AML-193 (cell line): Measurements from ENCODE around the gene BSPRY.

ENCODE experiments used
- DNase-seq, 2 experiments: peaks; one replicate each; lab custom pipeline; 2025; lab: John Stamatoyannopoulos, UW

The BSPRY gene

DNA sequence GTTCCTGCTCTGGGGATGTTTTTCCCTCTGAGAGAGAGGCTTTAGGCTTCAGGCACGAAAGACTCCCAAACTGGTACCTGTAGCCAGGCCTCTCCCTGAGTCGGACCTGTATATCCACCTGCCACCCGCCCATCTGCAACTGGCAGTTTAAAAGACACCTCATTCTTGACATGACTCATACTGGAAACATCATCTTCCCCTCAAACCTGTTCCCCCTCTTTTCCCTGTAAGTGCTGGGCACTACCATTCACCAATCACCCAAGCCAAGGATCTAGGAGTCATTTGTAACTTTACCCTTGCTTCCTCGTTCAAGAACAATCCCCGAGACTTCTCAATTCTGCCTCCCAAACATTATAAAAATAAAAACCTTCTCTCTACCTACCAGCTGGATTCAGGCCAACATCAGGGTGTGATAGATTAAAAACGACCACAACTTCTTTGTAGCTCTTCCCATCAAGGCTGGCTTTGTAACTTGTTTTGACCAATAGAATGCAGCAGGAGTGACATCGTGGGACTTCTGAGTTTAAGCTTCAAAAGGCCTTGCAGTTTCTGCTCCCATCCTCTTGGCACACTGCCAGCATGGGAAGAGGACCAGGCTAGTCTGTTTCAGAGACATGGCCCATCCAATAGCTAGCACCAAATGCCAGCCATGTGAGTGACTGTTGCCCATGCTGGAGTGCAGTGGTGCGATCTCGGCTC lies 7.5 kb upstream of the BSPRY start:
- no peak for DNase-seq

DNA sequence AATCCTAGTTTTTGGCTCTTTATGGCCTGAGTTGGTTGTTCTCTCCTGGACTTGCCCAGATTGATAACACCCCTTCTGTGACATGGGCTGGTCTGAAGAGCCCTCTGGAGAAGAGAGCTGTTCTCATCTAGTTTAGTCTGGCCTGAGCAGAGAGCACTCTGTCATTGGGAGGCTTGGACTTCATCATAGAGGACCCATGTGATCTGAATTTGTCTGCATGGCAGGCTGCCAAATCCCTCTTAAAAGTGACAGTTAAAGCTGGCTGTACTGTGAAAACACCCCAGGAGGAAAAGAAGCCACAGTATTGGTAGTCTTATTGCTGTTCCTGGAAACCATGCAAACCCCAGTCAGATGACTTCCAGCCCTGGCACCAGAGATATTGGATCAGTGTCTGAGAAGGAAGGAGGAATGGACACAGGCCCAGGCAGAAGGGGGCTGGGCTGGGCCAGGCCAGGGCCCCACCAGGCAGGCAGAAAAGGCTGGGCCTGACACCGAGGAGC lies 5.6 kb upstream of the BSPRY start:
- peak; percentile 67 to 68 for DNase-seq

DNA sequence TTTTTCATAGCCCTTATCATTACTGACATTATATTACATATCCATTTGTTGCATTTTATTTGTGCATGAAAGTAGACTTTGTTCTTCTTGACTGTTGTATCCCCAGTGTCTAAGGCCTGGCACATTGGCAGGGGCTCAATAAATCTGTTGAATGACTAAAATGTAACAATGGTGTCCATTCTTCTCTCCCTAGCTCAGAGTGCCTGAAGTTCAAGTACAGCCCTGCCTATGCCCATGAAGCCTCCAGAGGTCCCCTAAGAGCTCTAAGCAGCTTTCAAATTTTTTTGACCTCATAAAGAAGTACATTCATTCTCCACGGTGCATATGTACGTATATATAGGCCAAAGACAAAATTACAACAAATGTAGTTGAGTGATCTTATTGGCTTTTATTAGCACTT lies 4.2 kb upstream of the BSPRY start:
- no peak for DNase-seq

DNA sequence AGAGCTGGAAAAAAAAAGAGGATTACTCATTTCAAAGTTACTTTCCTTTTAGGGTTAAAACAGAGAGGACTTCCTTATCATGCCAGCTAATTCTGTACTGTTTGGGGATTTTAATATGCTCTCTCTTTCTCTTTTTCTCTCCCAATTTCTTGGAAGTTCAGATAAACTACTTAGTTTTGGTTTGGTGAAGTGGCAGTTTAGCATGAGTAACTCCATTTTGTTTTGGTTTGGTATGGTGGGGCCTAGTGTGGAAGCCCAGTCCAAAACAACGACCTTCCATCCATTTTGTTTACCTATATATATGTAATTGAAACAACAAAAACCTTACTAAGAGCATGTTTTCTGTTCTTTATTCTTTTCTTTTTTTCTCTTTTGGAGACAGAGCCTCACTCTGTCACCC lies 3.7 kb upstream of the BSPRY start:
- DNase-seq: no peak

DNA sequence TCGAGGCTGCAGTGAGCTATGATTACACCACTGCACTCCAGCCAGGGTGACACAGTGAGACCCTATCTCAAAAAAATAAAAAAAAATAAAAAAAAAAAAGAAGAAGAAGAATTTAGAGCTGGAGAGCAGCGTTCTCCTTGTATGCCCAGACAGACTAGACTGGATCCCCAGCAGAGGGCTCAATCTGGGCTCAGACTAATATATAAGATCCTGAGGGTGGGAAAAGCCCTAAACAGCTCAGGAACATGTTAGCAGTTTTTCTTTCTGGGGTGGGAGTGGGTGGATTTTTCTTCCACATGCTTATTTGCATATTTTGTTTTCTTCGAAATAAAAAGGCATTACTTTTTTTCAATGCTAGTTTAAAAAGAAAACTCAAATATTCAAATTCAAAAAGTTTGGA lies 904 bp upstream of the BSPRY start:
- no peak for DNase-seq

DNA sequence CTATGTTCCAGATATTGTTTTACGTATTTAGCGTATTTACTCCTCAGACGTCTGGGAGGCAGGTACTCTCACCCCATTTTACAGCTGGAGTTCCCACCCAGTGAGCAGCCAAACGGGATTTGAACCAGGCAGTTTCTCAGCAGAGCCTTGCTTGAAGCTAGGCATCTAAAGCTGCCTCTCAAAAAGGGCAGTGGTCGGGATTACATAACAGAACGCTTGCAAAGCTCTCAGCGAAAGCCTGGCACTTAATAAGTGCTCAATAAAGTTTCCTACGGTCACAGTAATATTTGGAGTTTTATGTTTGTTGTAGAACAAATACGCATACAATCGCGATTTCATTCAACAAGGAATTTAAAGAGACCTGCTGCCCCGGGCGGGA lies 286 bp upstream of the BSPRY start:
- DNase-seq: peak in 1 of 2 experiments; percentile 10

DNA sequence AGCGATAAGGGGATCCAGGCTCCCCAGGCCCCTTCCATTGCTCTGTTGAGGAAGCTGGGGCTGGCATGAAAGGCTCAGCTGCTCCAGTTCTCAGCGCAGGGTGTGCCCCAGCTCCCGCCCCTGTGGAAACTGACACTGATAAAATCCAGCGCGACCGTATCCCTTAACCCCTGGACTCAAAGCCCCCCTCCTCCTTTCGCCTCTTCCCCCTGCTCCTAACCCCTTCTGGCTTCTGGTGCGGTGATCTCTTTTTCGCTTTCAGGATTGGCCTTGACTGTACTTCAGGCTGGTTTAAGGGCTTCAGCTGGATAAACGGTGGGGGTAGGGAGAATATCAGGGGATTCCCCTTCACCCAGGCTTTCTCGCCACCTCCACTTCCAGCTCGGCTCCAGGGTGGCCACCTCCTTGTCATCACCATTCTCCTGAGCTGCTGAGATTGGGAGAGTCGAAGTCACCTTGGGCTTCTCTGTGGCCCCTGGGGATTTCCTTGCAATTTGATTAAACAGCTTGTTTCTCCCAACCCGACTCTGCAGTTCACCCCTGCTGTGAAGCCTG lies 843 bp downstream of the BSPRY start:
- DNase-seq: no peak

DNA sequence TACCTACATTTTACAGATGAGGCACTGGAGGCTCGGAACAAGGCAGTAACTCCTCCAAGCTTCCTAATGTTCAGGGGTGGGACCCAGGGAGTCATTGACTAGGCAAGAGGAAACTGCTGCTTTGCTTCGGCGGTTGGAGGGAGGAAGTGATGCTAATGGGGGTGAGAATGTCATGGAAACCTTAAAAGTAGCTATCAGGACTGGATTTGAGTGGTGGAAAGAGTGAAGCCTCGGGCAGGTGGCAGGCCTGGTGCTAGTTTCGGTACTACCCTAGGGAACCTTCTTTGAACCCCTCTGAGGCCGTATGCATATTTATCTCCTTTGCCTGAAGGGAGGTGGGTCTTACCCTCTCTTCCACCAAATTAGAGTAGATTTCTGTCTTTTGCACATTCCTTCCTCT lies 1.6 kb downstream of the BSPRY start:
- peak; percentile 81 to 82 for DNase-seq

DNA sequence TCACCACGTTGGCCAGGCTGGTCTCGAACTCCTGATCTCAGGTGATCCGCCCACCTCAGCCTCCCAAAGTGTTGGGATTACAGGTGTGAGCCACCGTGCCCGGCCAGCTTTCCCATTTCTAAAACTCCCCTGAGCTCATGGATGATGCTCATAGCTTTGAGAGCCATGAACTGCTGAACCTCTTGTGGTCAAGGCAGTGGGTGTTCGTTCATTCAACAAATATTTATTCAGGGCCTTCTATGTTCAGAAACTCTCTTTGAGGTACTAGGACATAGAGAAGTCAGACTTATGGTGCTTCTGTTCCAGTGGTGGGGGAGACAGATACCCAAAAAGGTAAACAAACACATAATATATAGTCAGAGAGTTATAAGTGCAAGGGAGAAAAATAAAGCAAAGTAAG lies 2.7 kb downstream of the BSPRY start:
- no peak for DNase-seq

DNA sequence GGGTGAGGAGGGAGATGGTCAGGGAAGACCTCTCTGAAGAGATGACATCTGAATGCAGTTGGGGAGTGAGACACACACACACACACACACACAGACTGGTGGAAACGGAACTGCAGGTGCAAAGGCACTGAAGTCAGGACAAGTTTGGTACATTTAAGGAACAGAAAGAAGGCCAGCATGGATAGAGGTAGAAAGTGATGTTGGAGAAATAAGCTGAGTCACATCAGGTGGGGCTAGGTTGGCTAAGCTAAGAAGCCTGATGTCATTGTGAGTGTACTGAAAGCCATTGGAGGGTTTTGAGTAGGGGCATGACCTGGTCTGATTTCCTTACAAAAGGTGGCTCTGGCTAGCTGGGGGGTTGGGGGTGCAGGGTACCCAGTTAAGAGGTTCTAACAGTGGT lies 3.1 kb downstream of the BSPRY start:
- no peak for DNase-seq

DNA sequence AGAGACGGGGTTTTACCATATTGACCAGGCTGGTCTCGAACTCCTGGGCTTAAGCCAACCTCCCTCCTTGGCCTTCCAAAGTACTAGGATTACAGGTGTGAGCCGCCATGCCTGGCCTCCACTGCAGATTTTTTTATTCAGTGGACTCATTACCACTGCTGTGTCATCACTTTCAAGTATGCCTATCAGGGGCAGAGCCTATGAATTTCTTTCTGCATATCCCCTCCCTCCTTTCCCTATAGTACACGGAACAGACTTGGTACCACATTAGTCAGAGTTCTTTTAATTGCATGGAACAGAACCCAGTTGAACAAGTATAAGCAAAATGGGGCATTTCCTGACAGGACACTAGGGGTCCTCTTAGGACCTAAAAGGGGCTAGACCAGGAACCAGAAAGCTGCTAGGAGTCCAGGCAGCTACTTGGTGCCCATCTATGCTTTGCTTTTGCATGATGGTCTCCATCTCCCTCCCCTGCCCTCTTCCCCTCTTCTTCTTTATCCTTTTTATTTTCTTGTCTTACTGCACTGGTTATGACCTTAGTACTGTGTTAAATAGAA lies 5.8 kb downstream of the BSPRY start:
- DNase-seq: no peak

DNA sequence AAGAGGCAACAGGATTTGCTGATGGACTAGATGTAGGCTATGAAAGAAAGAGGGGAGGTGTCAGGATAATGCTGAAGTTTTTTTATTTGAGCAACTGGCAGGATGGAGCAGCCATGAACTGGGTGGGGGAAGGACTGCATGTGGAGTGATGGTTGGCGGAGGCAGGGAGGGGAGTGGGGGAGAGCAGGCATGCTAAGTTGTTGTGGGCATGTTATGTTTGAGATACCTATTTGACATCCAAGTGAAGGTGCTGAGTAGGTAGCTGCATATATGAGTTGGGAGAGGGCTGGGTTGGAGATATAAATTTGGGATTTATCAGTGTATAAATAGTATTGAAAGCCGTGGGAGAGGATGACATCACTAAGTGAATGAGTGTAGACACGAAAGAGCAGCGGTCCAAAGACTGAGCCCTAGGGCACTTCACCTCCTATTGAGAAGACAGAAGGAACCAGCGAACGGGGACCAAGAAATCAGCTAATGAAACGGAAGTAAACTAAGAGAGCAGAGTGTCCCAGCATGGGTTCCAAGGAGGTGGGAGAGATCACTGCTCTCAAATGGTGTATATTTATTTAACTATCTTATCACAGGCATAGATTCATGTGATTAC lies 7.4 kb downstream of the BSPRY start:
- DNase-seq: no peak

DNA sequence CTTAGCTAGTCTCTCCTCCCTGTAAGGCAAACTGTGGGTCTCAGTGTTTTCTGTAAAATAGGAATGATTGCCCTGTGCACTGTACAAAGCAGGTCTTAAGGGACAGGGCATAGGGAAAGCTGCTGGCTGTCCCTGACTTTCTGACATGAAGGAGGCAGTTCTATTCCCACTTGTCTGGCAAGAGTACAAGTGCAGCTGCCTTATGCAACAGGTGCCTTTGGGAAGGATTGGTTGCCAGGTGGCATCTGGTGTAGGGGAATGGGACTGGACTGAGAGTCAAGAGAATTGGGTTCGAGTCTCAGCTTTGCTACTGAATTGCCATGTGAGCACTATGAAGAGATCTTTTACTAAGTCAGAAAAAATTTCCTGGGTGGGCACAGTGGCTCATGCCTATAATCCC lies 10.0 kb downstream of the BSPRY start:
- DNase-seq: no peak

DNA sequence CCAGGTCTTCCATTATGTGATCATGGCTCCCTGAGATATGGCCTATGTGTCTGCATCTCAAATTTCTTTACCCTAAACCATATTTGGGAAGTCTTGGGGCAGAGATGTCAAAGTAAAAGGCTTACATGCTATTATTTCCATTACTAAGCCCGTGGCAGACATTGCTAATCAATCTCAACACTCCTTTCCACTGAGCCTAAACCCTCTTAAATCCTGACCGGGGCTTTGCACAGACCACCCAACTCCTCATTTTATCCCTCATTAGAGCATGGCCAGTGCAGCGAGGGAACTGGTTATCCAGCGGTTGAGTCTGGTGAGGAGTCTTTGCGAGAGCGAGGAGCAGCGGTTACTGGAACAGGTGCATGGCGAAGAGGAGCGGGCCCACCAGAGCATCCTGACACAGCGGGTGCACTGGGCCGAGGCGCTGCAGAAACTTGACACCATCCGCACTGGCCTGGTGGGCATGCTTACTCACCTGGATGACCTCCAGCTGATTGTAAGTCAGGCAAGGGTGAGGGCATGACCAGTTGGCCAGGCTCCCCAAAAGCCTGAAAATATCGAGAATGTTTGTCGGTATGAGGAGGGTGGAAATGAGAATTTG lies 11.0 kb downstream of the BSPRY start:
- DNase-seq: no peak

DNA sequence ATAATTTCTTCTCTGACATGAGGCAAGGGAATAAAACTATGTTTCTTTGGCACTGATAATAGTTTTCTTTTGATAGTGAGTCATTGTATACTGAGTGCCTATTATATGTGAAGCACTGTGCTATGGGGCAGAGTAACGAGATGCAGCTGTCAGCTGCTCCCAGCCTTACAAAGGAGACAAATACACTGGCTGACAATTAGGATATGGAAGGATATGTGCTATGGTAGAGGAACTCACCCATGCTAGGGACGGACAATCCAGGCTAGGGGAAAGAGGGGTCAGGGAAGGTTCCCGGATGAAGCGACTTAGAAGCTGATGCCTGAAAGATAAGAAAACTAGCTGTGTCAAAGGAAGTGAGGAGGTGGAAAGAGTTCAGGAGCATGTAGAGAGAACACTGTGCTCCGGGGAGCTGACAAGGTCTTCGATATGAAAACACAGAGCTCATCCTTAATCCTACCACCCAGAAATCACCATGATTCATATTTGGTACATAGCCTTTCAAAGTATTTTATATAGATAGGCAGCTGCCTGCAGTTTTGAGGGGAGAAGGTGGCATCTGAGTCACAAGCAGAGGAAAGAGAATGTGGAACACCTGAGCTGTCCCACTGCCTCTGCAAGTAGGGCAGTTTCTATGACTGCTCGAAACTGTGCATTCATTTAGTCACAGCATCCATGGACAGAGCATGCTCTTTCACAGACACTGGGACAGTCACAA lies 12.1 kb downstream of the BSPRY start:
- DNase-seq: no peak

DNA sequence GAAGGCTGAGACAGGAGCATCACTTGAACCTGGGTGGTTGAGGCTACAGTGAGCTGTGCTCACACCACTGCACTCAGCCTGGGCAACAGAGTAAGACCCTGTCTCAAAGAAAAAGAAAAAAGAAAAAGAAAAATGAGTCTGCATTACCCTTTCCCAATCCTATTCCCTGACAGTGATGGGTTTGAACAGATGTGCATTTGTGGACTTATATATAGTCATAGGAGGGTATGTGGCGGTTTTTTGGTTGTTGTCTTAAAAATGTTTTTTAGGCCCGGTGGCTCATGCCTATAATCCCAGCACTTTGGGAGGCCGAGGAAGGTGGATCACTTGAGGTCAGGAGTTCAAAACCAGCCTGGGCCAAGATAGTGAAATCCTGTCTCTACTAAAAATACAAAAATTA lies 14.0 kb downstream of the BSPRY start:
- DNase-seq: no peak

DNA sequence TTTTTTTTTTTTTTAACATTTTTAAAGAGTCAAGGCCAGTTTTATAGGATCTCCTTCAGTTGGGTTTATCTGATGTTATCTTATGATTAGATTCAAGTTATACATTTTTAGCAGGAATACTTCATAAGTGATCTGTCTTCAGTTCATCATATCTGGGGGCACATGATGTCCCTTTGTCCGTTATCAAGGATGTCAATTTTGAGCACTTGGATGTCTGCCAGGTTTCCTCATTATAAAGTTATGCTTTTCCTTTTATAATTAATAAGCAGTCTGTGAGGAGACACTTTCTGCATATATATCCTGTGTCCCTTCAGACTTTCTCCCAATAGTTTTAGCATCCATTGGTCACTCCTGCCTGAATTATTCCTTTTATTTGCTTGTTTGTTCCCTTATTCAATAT lies 15.6 kb downstream of the BSPRY start:
- no peak for DNase-seq

DNA sequence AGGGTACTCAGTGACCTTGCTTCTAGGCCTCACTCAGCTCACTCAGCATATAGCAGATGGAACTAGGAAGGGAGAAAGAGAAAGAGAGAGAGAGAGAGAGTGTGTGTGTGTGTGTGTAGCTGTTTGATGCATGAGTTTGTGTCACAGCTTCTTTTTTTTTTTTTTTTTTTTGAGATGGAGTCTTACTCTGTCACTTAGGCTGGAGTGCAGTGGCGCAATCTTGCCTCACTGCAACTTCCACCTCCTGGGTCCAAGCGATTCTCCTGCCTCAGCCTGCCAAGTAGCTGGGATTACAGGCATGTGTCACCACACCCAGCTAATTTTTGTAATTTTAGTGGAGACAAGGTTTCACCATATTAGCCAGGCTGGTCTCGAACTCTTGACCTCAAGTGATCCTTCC lies 16.3 kb downstream of the BSPRY start:
- DNase-seq: peak in 1 of 2 experiments; percentile 24

DNA sequence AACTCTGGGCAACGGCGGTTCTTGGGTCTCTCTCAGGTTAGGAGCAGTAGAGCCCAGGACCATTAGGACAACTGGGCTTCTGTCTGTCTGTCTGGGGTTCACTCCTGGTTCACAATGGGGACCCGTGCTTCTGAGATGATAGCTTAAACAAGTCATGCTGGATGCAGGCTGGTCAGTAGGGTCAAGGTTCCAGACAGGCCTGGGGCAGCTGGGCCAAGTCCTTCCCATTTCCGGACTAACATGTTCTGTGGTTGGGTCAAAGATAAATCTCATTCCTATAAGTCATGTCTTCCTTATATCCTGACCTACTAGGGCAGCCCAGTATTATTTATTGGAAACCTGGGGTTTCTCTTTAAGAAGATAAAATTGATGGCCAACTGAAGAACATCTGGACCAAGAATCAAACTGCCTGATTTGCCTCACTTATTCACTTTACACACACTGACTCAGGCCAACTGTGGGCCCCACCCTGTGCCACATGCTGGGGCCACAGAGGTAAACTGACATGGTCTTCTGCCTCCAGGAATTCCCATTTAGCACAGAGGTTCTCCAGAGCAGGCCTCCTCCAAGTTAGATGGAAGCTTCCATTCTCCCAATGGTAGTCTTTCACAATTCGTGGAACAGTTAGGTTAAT lies 19.1 kb downstream of the BSPRY start:
- no peak for DNase-seq

DNA sequence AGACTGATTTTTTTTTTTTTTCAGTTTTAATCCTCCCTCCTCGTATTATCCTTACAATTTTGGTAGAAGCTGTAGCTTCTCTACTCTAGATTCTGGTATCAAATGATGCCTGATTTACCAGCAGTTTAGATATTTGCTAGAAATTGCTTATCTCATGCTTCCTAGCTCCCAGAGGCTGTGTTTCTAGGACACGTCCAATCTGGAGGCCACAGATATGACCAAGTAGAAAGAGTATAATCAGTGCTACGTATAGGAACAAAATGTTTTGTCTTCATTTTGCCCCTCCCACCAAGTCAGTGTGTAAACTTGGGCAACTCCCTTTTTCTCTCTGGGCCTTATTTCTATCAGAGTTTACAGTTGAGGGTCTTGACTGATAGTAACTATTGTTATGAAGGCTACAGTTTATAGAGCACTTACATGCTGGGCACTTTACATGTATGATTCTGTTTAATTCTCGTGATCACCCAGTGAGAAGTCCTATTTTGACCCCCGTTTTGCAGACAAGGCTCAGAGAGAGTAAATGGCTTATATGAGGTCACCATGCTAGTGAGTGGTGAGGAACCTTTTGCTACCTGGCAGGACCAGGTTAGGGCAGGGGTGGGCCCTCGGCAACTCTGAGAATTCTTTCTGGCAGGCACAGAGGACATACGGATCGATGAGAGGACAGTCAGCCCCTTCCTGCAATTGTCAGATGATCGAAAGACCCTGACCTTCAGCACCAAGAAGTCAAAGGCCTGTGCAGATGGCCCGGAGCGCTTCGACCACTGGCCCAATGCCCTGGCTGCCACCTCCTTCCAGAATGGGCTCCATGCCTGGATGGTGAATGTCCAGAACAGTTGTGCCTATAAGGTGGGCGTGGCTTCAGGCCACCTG lies 19.9 kb downstream of the BSPRY start:
- no peak for DNase-seq

DNA sequence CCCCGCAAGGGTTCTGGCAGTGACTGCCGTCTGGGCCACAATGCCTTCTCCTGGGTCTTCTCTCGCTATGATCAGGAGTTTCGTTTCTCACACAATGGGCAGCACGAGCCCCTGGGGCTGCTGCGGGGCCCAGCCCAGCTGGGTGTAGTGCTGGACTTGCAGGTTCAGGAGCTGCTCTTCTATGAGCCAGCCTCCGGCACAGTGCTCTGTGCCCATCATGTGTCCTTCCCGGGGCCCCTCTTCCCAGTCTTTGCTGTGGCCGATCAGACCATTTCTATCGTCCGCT lies 20.5 kb downstream of the BSPRY start:
- no peak for DNase-seq
